Right ventricle myocardium superior (tissue), 1 donor: ENCODE measurements around the gene CATSPER3. TPM values are rescaled to one million over a fixed set of nuclear protein-coding genes. Genes with fewer than 3 reads are reported as not detected.
A peak's percentile ranks its signal among the peaks of the same experiment; 100 is the strongest.

ENCODE experiments used
- ATAC-seq: fragments of 200-7000 bp; cut with Tn5 transposase; one replicate; pipeline ENCODE4 v1.9.1; 2020; ENCODE audit warnings: mild to moderate bottlenecking; ENCODE audit not compliant: poor library complexity
- DNase-seq: peaks from one replicate; pipeline ENCODE4 v3.0.0-alpha.2; 2020
- intact Hi-C: fragments of 100-400 bp; cut with DNase I; formaldehyde crosslinking; loops from one replicate; pipeline ENCODE4 v1.11.2; 2022
- total RNA-seq: library from RNA; stranded (reverse); fragmentation: NEBNext Ultra II Directional; extraction: Animal tissue kit (Norgen Biotek cat#: 25700); gene quantifications from one replicate; pipeline ENCODE4 v1.2.1, GENCODE V29; 2021
- donor health status: DM: no; HTN: yes; CAD: no; lungs with severe emphysema.

The CATSPER3 gene
- total RNA-seq, 1 donor from 2014 or later = 0.32 TPM

DNA sequence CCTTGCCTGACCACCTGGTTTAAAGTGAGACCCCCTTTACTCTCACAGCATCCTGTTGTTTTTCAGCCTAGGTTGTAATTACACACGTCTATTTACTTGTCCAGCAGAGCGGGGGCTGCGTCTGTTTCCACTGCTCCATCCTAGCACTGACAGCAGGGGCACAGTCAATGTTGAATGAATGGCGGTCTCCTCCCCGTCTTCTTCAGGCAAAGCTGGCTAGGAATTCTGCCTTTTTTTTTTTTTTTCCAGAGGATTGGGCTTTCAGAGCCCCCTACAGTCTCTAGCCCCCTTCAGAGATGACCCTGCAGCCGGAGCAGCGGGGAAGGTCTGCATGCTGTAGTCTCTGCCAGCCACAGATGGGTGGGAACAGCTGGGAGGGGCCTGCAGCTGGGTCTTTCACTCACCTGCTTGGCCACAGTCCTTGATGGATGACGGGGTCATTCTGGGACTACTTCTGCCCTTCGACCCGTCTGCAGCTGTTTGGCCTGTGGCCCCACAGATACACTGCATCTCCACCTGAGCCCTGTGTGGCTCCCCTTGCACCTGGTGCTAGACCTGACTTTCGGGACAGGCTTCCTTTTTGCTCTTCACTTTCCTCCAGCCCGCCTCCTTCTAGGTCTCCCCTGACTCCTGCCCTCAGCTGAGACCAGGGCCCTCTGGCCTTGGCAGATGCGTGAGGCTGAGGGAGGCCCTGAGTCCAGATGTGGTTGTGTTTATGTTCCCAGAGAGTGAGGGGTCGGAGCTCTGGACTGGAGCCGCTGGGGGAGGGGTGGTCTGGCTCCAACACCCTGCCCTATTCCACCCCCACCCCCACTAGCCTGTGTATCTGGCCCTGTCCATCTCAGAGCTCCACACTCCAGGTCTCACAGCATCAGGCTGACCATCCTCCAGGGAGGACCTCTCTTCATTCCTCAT, 58.3 kb downstream of the CATSPER3 start:
- ATAC-seq (no peak), DNase-seq (no peak)
- intact Hi-C loops = no loop called here

DNA sequence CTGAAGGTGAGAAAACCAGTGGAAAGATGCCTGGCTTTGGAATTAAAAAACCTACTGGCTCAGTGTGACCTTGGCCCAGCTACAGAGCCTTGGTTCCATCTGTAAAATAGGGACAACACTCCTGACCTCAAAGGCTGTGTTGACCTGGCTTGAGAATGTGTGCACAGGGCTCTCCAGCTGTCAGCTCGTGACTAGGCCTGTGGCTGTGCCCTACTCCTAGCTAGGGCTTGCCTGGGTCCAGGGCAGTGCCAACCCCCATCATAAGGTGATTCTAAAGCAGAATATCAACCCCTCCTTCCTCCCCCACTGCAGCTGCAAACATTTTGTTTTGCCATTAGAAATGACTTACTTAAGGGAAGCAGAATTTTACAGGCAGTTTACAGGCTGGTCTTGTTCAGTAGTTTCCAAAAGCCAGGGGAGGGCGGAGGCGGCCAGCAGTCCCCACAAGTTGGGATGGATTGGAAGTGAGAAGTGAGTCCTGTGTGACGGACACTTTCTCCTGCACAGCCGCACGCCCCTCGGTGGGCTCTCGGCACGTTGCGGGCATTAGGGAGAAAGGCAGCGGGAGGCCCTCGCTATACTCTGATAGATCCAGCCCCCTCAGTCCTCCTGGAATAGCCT, 59.0 kb downstream of the CATSPER3 start:
- no peak for ATAC-seq
- intact Hi-C loops = no loop called here
- DNase-seq = no peak

DNA sequence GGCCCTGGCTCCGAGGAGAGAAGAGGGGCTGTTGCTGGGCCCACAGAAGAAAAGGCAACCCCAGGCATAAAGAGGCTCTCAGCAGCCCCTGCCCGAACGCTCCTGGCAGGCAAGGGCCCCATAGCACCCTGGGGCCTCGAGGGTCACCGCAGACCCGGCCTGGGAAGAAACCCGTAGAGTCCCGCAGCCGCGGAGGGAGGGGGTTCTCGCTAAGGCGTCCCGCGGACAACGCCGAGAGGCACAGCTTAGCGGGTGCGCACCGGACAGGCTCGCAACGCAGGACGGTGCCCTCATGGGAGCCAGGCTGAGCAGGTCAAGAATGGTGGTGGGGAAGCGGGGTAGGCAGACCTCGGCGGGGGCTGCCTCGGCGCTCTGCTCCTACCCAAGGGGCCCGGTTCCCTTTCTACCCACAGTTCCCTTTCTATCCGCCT, 59.6 kb downstream of the CATSPER3 start:
- no peak for ATAC-seq
- DNase-seq = no peak

DNA sequence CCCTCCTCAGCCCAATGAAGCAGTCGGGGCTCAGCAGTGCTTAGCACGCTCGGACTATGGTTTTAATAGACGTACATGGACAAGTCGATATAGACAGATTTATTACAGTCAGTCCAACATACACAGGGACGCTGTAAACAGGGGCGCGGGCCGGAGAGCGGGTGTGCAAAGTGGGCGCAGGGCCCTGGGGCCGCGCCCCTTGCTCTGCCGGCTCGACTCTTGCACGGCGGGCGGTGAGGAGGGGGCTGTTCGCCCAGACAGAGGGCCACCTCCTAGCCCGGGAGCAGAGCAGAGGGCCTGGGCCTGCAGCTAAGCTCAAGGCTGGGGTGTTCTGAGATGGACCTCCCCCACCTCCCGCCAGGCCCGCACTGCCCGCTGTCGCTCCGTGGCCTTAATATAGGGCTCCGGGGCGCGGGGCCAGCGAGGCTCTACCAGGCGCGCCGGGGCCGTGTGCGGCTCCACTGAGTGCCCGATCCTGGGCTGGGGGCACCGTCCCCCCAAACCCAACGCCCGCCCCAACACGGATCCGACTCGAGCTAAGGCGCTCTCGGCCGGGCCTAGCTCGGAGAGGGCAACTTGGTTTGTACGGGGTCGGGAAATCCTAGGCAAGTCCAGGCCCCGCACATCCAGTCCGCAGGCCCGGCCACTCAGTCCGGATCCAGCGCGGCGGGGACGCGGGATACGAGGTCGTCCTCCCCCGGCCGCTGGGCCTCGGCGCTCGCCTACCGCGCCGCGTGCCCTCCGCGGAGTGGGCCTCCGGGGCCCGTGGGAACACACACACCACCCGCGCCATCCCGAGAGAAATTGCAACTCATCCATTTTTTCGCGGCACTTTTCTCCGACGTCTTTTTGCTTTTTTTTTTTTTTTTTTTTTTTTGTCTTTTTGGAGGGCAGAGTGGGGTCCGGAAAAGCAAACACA, 60.2 kb downstream of the CATSPER3 start:
- no peak for ATAC-seq
- DNase-seq = no peak
- intact Hi-C loops = no loop called here

More for the DNA sequence above, 59.6 kb downstream of the CATSPER3 start:
- intact Hi-C loops = no loop called here

DNA sequence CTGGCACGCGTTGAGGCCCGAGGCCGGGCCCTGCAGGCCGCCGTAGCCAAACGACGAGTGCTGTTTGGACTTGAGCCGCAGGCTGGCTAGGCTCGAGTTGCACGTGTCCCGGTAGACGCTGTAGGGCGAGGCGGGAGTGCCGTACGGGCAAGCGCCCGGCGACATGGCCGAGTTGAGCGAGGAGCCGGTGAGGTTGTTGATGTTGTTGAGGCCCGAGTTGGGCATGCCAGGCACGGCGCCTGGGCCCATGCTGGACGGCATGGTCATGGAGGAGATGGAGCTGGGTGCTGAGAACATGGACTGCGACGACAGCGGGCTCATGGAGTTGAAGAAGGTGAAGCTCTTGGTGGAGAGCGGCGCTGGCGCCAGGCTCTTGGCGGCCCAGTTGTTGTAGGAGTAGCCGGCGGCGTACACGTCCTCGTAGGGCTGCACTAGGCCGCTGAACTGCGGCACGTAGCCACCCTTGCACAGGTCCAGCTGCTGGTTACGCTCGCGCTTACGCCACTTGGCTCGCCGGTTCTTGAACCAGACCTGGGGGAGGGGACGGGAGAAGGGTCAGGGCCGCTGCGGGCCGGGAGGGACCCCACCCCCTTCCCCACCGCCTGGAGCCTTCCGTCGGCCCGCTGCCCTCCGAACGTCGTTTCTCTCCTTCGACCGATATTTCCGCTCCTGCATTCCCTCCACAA, 61.2 kb downstream of the CATSPER3 start:
- intact Hi-C loops = no loop called here
- DNase-seq (no peak), ATAC-seq (no peak)

DNA sequence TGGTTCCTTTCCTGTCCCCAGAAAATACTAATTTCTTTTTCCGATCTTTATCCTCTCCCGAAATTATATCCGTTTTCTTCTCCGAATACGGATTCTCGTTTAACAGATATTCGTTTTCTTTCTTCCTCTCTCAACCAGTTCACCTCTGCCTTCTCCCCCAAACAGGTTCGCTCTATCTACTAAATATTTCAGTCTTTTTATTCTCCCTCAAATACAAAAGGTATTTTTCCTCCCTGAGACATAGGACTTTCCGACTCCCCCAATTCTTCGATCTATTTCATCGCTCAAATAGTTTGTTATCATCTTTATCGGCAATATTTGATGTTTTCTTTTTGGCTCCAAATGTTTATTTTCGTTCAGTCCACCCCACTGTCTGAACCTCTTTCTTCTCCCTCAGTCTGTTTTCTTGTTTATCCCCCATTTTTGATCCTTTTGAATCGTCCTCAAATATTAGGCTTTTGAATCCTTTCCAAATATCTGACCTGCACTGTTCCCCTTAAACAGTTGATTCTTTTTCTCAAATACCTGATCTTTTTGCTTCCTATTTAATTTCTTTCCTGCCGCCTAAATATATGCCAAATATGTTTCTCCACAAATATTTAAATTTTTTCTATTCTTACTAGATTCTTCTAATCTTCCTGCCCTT, 61.9 kb downstream of the CATSPER3 start:
- no peak for DNase-seq
- intact Hi-C loops = no loop called here
- ATAC-seq = no peak

DNA sequence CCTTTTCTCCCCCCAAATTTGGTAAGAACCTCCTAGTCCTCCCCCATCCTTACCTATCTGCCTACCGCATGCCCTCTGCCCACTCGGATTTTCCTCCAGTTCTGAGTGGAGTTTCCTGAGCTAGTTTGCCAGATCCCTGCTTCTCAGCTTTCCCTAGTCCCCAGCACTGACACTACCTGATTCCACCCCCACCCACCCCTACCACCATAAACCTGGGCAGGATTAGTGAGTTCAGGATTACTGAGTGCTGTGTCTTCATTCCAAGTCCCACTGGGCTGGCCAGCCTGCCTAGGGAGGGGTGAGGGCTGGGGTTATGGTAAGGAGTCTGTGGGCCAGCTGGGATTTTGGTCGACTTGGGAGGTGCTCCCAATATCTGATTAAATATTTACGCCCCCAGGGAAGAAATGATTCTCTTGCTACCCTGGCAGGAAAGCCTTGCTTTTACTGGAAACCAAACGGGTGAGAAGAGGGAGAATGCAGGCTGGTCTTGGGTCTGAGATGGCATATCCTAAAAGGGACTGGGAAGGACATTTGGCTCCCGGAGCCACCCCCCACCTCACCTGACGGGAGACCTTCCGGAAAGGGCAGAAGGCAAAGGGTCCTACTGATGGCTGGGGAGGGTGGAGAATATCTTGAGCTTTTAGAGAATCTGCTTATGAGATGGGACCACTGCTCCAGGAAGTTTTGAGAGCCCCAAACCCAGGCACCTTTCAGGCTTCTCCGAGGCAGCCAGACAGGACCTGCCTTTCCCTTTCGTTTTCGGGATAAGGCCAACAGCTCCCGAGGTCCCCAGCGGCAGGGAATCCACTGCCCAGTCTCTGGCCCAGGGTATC, 62.6 kb downstream of the CATSPER3 start:
- no peak for DNase-seq
- intact Hi-C loops = no loop called here
- ATAC-seq = no peak

DNA sequence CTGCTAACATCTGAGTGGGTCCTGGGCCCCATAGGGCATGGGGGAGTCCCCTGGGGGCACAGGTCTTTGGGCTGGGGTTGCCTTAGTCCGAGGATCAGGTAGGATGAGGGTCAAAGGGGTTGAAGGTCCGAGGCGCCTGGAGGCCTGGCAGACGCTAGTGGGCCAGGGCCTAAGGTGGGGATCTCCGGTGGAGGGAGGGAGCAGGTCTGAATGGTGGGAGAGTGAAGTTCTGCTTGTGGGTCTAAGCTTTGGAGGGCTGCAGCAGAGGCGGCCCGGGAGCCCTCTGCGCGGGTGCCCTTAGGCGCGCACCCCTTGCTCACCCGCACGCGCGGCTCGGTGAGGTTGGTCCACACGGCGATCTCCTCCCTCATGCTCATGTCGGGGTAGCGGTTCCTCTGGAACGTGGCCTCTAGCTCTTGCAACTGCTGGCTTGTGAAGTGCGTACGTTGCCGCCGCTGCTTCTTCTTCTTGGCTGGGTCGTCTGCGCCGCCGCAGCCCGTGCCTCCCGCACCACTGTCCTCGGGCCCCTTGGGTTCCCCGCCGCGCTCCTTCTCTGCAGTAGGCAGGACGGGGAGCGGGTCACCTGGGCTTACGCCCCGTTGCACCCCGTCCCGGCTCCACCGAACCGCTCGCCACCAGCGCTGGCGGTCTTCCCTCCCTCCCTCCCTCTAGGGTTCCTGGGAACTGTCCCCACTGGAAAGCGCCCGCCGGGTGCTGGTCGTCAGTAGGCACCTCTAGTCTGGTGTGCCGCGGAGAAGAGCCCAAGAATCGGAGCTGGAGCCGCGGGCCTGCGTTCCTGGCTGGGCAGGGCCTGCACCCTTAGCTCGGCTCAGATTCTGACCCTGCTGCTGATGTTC, 63.5 kb downstream of the CATSPER3 start:
- intact Hi-C loops = no loop called here
- ATAC-seq = no peak

DNA sequence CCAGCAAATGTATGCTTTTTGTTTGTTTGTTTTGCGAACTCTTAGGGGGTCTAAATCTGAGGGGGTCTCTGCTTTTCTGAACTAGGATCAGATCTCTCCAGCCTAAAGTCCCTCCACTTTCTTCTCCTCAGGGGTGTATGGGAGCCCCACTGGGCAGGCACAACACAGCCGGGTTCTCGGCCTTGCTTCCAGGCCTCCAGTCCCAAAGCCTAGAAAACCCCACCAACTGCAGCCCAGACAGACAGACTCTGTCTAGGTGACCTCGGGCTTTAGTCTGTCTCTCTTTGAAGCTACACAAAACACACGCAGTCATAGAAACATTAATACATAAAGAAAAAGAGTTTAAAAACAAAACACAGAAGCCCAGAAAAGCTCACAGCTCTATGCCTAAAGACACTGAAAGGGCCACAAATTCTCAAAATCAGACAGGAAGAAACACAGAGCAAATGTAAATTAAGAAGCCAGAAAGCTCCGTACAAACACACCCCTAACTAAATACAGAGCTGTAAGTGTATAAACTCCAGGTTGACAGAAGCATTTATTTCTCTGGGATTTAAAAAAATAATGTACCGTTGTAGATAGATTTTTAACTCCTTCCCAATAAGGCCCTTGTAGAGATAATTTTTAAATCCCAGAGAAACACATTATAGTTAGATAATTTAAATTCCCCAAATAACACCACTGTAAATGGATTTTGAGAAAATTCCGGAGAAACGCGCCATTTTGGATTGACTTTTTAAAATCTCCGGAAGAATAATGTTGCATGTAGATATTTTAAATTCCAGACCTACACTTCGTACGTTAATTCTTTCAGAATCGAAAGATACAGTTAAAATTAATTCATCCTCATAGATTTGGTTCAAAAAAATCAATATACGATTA, 64.3 kb downstream of the CATSPER3 start:
- intact Hi-C loops = no loop called here
- ATAC-seq (no peak), DNase-seq (no peak)

More for the DNA sequence above, 63.5 kb downstream of the CATSPER3 start:
- no peak for DNase-seq

DNA sequence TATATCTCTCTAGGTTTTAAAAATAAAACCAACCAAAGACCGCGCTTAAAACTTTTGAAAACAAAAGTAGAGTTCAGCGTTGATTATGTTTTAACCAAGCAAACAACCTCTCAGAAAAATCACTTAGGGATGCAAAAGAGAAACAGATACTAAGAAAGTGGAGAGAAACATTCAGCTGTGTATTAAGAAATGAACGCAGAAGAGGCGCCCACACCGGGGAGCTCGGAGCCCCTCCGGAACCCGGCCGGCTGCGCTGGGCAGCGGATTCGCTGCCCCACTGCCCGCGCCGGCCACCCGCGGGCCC, 64.9 kb downstream of the CATSPER3 start:
- intact Hi-C loops = no loop called here
- ATAC-seq (no peak), DNase-seq (no peak)

DNA sequence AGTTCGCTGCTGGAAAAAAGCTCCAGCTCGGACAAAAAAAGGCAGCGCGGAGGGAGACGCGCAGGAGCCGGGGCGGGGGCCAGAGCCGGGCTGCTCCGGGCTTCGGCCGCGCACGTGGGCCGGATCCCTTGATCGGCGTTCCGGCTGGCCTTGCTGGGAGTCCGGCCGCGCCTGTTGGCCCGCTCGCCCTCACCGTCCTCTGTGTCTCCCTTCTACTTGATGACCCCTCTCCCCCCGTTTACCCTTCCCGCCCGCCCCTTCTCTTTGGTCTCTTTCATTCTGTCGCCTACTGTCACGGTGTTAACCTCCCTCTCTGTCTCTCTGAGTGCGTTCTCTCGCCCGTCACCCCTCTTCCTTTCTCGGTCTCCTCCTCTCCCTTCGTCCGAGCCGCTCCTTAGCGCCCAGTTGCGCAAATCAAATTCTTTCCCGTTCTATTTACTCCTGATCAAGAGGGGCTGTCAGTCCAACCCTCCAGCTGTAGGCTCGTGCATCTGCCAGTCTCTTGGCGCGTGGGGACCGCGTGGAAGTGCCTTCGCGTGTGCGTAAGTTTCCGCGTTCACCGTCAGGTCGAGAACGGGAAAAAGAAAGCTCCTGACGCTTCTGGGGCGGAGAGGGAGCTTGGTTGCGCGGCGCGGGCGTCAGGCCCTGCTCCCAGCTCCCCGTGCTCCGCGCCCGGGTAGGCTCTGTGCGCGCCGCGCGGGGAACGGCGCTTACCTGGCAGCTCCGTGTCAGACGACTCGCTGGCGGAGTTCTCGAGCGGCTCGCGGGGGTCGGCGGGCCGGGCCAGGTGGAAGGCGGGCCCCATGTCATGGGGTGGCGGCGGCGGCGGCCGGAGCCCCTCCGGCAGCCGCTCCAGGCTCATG, 65.5 kb downstream of the CATSPER3 start:
- no peak for DNase-seq
- intact Hi-C loops = no loop called here
- no peak for ATAC-seq

DNA sequence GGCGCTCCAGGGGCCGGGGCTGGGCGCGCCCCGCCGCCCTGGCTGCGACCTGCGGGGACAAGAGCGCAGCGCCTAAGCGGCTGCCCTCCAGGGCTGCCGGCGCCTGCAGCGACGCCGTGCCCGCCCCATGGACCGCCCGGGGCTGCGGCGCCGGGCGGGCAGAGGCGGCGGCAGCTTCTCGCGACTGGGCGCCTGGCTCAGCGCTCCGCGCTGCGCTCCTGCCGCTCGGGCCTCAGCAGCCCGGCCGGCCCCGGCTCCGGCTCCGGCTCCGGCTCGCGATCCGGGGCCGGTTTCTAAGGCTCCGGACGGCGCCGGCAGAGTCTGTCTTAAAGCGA, 66.2 kb downstream of the CATSPER3 start, which contains the start of gene PITX1:
Gene PITX1, minus strand, starts transcription at position 328 of the 335 bp plus-strand sequence. CDS start 347 bp downstream, outside the sequence.
- DNase-seq = no peak
- intact Hi-C loops = no loop called here
- peak; percentile 34 for ATAC-seq

DNA sequence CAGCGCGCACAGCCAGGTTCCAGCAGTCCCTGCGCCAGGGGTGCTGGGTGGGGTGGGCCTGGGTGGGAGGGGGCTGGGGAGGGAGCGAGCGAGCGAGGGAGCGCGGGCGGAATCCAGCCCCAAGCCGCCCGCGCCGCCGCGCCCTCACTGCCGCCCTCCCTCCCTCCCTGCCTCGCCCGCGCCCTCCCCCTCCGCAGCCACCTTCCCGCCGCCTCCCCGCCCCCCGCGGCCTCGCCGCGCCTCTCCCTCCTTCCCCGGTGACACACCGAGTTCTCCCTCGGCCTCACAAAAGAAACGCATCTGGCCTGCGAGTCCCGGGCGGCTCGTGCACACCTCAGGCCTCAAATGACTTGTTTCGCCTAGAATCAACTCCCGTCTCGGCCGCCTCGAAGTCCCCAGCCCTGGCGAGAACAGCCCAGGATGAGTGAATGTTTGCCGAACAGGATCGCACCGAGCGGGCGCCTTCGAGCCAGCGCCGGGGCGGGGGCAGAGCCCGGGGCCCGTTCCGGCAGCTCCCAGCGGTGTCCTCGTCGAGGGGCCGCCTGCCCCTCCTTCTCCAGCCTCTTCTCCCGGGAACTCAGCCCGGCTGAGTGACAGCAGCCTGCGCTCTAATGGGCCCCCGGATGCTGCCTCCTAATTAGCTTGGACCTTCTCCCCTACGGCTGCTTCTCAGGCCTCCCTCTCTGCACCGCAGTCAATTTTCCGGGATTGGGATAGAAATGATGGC, 66.7 kb downstream of the CATSPER3 start:
- intact Hi-C loops = no loop called here
- DNase-seq (no peak), ATAC-seq (no peak)
